B cell (primary cell): Measurements from ENCODE around the gene NPIPA1. TPM values are rescaled to one million over a fixed set of nuclear protein-coding genes. Genes with fewer than 3 reads are reported as not detected.
"Not testable (repeated sequence)": the region's sequence is repeated elsewhere in the genome, so short reads cannot be mapped to it uniquely, and the experiment has no call there.

ENCODE experiments used
- ATAC-seq: fragments of 200-7000 bp; cut with Tn5 transposase; one replicate; pipeline ENCODE4 v1.10.0; 2021; ENCODE audit warnings: low read depth, mild to moderate bottlenecking, moderate number of reproducible peaks, moderate library complexity
- CTCF ChIA-PET: fragments of 350-600 bp; sonication (Branson Sonifier 250); formaldehyde crosslinking; loops from one replicate; lab custom pipeline; 2021; ENCODE audit warnings: antibody characterized with exemption, inconsistent platforms; lab: Charles Lee
- POLR2A ChIA-PET: fragments of 350-600 bp; sonication (Branson Sonifier 250); formaldehyde crosslinking; loops from one replicate; lab custom pipeline; 2021; ENCODE audit warnings: antibody characterized with exemption; lab: Charles Lee
- DNase-seq: peaks from one replicate; pipeline ENCODE4 v3.0.0; 2013
- H2AFZ ChIP-seq: 2 replicates; pipeline ENCODE4 v1.6.1; 2012; ENCODE audit warnings: mild to moderate bottlenecking, low read depth, low read length; ENCODE audit not compliant: insufficient read depth, poor library complexity, severe bottlenecking
- H3K27ac ChIP-seq, 2 donors: 1 replicate in 1 of 2; 2 replicates in 1 of 2; pipeline ENCODE4 v1.5.1; 2012 to 2013; ENCODE audit warnings: low read length in 2 of 2, mild to moderate bottlenecking in 2 of 2, moderate library complexity in 1 of 2
- H3K27me3 ChIP-seq, 4 experiments: fragments of 200-600 bp in 1 of 4; sonication (generic) in 1 of 4; replicated peaks in 1 of 4; 1 replicate in 2 of 4; 2 replicates in 2 of 4; pipeline versions ENCODE4 v1.6.1 to v1.7.0; 2013 to 2016; ENCODE audit warnings: low read length in 3 of 4, mild to moderate bottlenecking in 2 of 4, mixed read lengths in 1 of 4, moderate library complexity in 1 of 4; ENCODE audit not compliant: insufficient read depth in 4 of 4, control insufficient read depth in 3 of 4; ENCODE audit errors: control extremely low read depth in 1 of 4
- H3K36me3 ChIP-seq, 2 experiments: replicated peaks in 1 of 2; 1 replicate in 1 of 2; 2 replicates in 1 of 2; pipeline versions ENCODE4 v1.6.1 to v1.7.1; 2013; ENCODE audit warnings: low read length in 1 of 2; ENCODE audit not compliant: insufficient read depth in 2 of 2, control insufficient read depth in 1 of 2; ENCODE audit errors: control extremely low read depth in 1 of 2, extremely low read depth in 1 of 2
- H3K4me1 ChIP-seq, 2 donors: fragments of 200-600 bp in 1 of 2; sonication (generic) in 1 of 2; 1 replicate in 1 of 2; 2 replicates in 1 of 2; pipeline versions ENCODE4 v1.5.1 to v1.6.1; 2013 to 2017; ENCODE audit warnings: low read length in 2 of 2; ENCODE audit not compliant: control insufficient read depth in 2 of 2, insufficient read depth in 2 of 2
- H3K4me2 ChIP-seq: replicated peaks from 2 replicates; pipeline ENCODE3; 2012; ENCODE audit warnings: mild to moderate bottlenecking, low read depth, low read length; ENCODE audit not compliant: poor library complexity, severe bottlenecking
- H3K4me3 ChIP-seq, 5 experiments: fragments of 200-600 bp in 1 of 5; sonication (generic) in 1 of 5; 1 replicate in 3 of 5; 2 replicates in 2 of 5; pipeline versions ENCODE4 v1.5.1 to v1.7.0; 2011 to 2016; ENCODE audit warnings: low read length in 4 of 5, mild to moderate bottlenecking in 4 of 5, low read depth in 2 of 5, control low read depth in 1 of 5, moderate library complexity in 1 of 5; ENCODE audit not compliant: insufficient read depth in 1 of 5; ENCODE audit errors: control extremely low read depth in 1 of 5, extremely low read depth in 1 of 5
- H3K79me2 ChIP-seq: fragments of 200-600 bp; sonication (generic); one replicate; pipeline ENCODE4 v1.6.0; 2016; ENCODE audit warnings: low read length; ENCODE audit not compliant: control insufficient read depth, insufficient read depth
- H3K9ac ChIP-seq: fragments of 200-600 bp; sonication (generic); 2 replicates; pipeline ENCODE4 v1.6.1; 2017; ENCODE audit warnings: mild to moderate bottlenecking, low read length, moderate library complexity
- H3K9me3 ChIP-seq, 3 donors: one replicate each; pipeline versions ENCODE4 v1.6.1 to v1.7.1; 2013; ENCODE audit warnings: low read length in 2 of 3; ENCODE audit not compliant: control insufficient read depth in 2 of 3, insufficient read depth in 1 of 3; ENCODE audit errors: control extremely low read depth in 1 of 3
- H4K20me1 ChIP-seq: 2 replicates; pipeline ENCODE4 v1.6.0; 2012; ENCODE audit warnings: mild to moderate bottlenecking, low read length; ENCODE audit not compliant: insufficient read depth, control insufficient read depth, poor library complexity, severe bottlenecking
- H3K27ac Mint-ChIP-seq: one replicate; pipeline ENCODE4 v1.8.0; 2021; ENCODE audit warnings: mixed read lengths
- H3K27me3 Mint-ChIP-seq: one replicate; pipeline ENCODE4 v1.8.0; 2021; ENCODE audit warnings: mixed read lengths
- H3K4me1 Mint-ChIP-seq: one replicate; pipeline ENCODE4 v1.8.0; 2021; ENCODE audit warnings: mixed read lengths
- H3K4me3 Mint-ChIP-seq: one replicate; pipeline ENCODE4 v1.8.0; 2021; ENCODE audit warnings: mixed read lengths
- H3K9me3 Mint-ChIP-seq: one replicate; pipeline ENCODE4 v1.8.0; 2022; ENCODE audit warnings: mixed read lengths; ENCODE audit not compliant: insufficient read depth
- WGBS: methylation state at CpG from one replicate; pipeline ENCODE4 v1.1.5; 2013; ENCODE audit warnings: missing lambda C conversion rate; ENCODE audit not compliant: insufficient coverage; 5-methylcytosine and 5-hydroxymethylcytosine counted together
- intact Hi-C: fragments of 100-400 bp; cut with micrococcal nuclease; formaldehyde crosslinking; loops from one replicate; pipeline ENCODE4 v1.10.0; 2022
- polyA plus RNA-seq: library from polyadenylated mRNA; depleted of rRNA; stranded (reverse); fragments of >200 nt; gene quantifications from 2 replicates; pipeline ENCODE4 v1.2.3, GENCODE V29; 2012
- total RNA-seq, 2 donors: library from RNA; stranded (reverse); fragments of 120-200 nt in 1 of 2; gene quantifications; 1 replicate in 1 of 2; 2 replicates in 1 of 2; pipeline versions ENCODE4 v1.2.3 to v1.2.4, GENCODE V29; 2013 to 2022

Gene NPIPA1
- total and polyA plus RNA-seq, 2 donors (not counting 1 experiment from before 2014, with no cell fraction given), result 97.9 to 171 TPM

- H3K4me3 ChIP-seq, ATAC-seq, intact Hi-C loops, H3K4me2 ChIP-seq, H2AFZ ChIP-seq, H3K27ac ChIP-seq, POLR2A ChIA-PET, H3K4me1 ChIP-seq, H3K79me2 ChIP-seq, H3K4me3 Mint-ChIP-seq, H3K4me1 Mint-ChIP-seq, H3K9me3 Mint-ChIP-seq, H3K36me3 ChIP-seq, H3K27me3 ChIP-seq, DNase-seq, H3K27me3 Mint-ChIP-seq, CTCF ChIA-PET, H3K9ac ChIP-seq, H3K9me3 ChIP-seq, H4K20me1 ChIP-seq, H3K27ac Mint-ChIP-seq: not testable (repeated sequence)
- WGBS, result no CpG with 5 or more reads among the region's 26 CpGs
Measured at GRCh38 chr16:14929176-14929575, 8.1 kb upstream of the NPIPA1 start.

DNA sequence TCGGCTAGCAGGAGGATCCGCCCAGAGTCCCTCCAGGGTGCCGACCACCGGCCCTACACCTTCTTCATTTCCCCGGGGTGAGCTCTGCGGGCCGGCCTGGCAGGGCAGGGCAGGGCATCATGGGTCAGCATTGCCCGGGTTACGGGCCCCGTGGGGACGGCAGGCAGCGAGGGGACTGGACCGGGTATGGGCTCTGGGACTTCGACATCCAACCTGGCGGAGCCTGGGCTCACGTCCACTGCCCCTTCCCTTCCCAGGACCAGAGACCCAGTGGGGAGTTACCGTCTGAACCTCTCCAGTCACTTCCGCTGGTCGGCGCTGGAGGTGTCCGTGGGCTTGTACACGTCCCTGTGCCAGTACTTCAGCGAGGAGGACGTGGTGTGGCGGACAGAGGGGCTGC, 7.0 kb upstream of the NPIPA1 start:
- H3K4me3 ChIP-seq, H2AFZ ChIP-seq, H3K4me3 Mint-ChIP-seq, H3K4me1 Mint-ChIP-seq, H3K4me1 ChIP-seq, H3K79me2 ChIP-seq, H4K20me1 ChIP-seq, DNase-seq, H3K27me3 ChIP-seq, H3K27ac ChIP-seq, H3K9me3 ChIP-seq, intact Hi-C loops, POLR2A ChIA-PET, CTCF ChIA-PET, ATAC-seq, H3K9ac ChIP-seq, H3K27me3 Mint-ChIP-seq, H3K27ac Mint-ChIP-seq, H3K36me3 ChIP-seq, H3K9me3 Mint-ChIP-seq, H3K4me2 ChIP-seq: not testable (repeated sequence)
- no CpG with 5 or more reads among the region's 25 CpGs for WGBS

DNA sequence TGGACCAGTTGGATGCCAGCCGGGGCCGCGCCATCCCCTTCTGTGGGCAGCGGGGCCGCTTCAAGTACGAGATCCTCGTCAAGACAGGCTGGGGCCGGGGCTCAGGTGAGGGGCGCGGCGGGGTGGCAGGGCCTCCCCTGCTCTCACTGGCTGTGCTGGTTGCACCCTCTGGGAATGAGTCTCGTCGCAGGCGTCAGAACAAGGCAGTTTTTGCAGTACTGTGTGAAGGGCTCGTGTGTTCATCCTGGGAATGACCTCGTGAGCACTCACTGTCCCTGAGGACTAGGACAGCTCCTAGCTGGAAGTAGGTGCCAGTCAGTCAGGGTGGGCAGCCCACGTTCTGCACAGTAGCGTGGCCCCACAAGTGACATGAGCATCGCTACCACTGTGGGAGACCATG, 6.3 kb upstream of the NPIPA1 start:
- no CpG with 5 or more reads among the region's 19 CpGs for WGBS
- H3K4me1 Mint-ChIP-seq, CTCF ChIA-PET, H3K9ac ChIP-seq, H2AFZ ChIP-seq, H3K4me3 ChIP-seq, ATAC-seq, H3K79me2 ChIP-seq, H3K27me3 Mint-ChIP-seq, H3K27ac Mint-ChIP-seq, DNase-seq, H4K20me1 ChIP-seq, H3K36me3 ChIP-seq, POLR2A ChIA-PET, H3K4me3 Mint-ChIP-seq, intact Hi-C loops, H3K9me3 Mint-ChIP-seq, H3K4me2 ChIP-seq, H3K9me3 ChIP-seq, H3K27me3 ChIP-seq, H3K4me1 ChIP-seq, H3K27ac ChIP-seq: not testable (repeated sequence)

DNA sequence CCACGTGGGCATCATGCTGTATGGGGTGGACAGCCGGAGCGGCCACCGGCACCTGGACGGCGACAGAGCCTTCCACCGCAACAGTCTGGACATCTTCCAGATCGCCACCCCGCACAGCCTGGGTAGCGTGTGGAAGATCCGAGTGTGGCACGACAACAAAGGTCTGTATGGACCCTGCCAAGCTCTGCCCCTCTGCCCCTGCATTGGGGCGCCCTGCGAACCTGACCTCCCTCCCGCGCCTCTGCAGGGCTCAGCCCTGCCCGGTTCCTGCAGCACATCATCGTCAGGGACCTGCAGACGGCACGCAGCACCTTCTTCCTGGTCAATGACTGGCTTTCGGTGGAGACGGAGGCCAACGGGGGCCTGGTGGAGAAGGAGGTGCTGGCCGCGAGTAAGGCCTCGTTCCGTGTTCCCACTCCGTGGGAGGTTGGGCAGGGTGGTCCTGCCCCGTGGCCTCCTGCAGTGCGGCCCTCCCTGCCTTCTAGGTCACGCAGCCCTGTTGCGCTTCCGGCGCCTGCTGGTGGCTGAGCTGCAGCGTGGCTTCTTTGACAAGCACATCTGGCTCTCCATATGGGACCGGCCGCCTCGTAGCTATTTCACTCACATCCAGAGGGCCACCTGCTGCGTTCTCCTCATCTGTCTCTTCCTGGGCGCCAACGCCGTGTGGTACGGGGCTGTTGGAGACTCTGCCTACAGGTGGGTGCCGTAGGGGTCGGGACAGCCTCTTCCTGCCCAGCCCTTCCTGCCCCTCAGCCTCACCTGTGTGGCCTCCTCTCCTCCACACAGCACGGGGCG, 4.5 kb upstream of the NPIPA1 start:
- H3K4me1 ChIP-seq, H4K20me1 ChIP-seq, H3K36me3 ChIP-seq, intact Hi-C loops, H3K4me2 ChIP-seq, H3K27ac ChIP-seq, H3K27me3 ChIP-seq, H3K9ac ChIP-seq, POLR2A ChIA-PET, H2AFZ ChIP-seq, H3K9me3 ChIP-seq, H3K79me2 ChIP-seq, H3K27me3 Mint-ChIP-seq, H3K4me3 ChIP-seq, ATAC-seq, H3K4me3 Mint-ChIP-seq, CTCF ChIA-PET, DNase-seq, H3K4me1 Mint-ChIP-seq, H3K9me3 Mint-ChIP-seq, H3K27ac Mint-ChIP-seq: not testable (repeated sequence)
- WGBS, result no CpG with 5 or more reads among the region's 47 CpGs
